Panc1 (cell line): ENCODE results near the gene MRPS12. TPM values are rescaled to one million over a fixed set of nuclear protein-coding genes. Genes with fewer than 3 reads are reported as not detected.

ENCODE experiments used
- ATAC-seq: fragments of 200-7000 bp; cut with Tn5 transposase; 2 replicates; pipeline ENCODE4 v1.9.1; 2020; ENCODE audit warnings: mild to moderate bottlenecking, moderate library complexity
- BruUV-seq: library from RNA; stranded (reverse); fragments of 400-500 nt; replicated peaks from 2 replicates; lab custom pipeline; 2021; lab: Mats Ljungman, UMichigan
- CTCF ChIA-PET: fragments of 300-600 bp; sonication (Branson Sonifier 250); formaldehyde crosslinking; loops from one replicate; lab custom pipeline; 2022; ENCODE audit warnings: antibody characterized with exemption; lab: Charles Lee
- POLR2A ChIA-PET: fragments of 300-600 bp; sonication (Branson Sonifier 250); formaldehyde crosslinking; loops from one replicate; lab custom pipeline; 2022; ENCODE audit warnings: antibody characterized with exemption; lab: Charles Lee
- DNase-seq: peaks from one replicate; pipeline ENCODE4 v3.0.0-alpha.2; 2010; ENCODE audit warnings: low read depth, low spot score
- H3K27ac ChIP-seq: 2 replicates; pipeline ENCODE4 v1.5.1; 2011; ENCODE audit warnings: mild to moderate bottlenecking, low read length, inconsistent platforms
- H3K27me3 ChIP-seq: fragments of 200-500 bp; sonication (Bioruptor generic); 2 replicates; pipeline ENCODE4 v1.6.0; 2014; ENCODE audit warnings: low read length, inconsistent platforms; ENCODE audit not compliant: control insufficient read depth, insufficient read depth
- H3K36me3 ChIP-seq: fragments of 200-500 bp; sonication (Bioruptor generic); 2 replicates; pipeline ENCODE4 v1.5.1; 2014; ENCODE audit warnings: inconsistent platforms, mild to moderate bottlenecking, low read length, moderate library complexity; ENCODE audit not compliant: control insufficient read depth, insufficient read depth
- H3K4me1 ChIP-seq: 2 replicates; pipeline ENCODE4 v1.5.1; 2011; ENCODE audit warnings: inconsistent platforms, mild to moderate bottlenecking, low read length, moderate library complexity; ENCODE audit not compliant: control insufficient read depth, insufficient read depth
- H3K4me3 ChIP-seq, 2 experiments: 2 replicates each; pipeline ENCODE4 v1.5.1; 2011 to 2012; ENCODE audit warnings: low read depth in 2 of 2, low read length in 2 of 2, mild to moderate bottlenecking in 2 of 2, inconsistent platforms in 1 of 2, moderate library complexity in 1 of 2
- H3K9me3 ChIP-seq: fragments of 200-500 bp; sonication (Bioruptor generic); 2 replicates; pipeline ENCODE4 v1.5.1; 2014; ENCODE audit warnings: low read depth, mild to moderate bottlenecking, inconsistent platforms, low read length, moderate library complexity; ENCODE audit not compliant: control insufficient read depth, insufficient read depth
- CTCF ChIP-seq: fragments of 450-650 bp; IDR thresholded peaks from 2 replicates; pipeline ENCODE4 v1.5.1; 2017; ENCODE audit warnings: mild to moderate bottlenecking
- POLR2AphosphoS5 ChIP-seq: IDR thresholded peaks from 2 replicates; pipeline ENCODE4 v1.6.1; 2012; ENCODE audit warnings: mild to moderate bottlenecking, low read depth, low read length, moderate library complexity
- REST ChIP-seq, 2 experiments: IDR thresholded peaks; 2 replicates each; pipeline ENCODE4 v1.6.1; 2011 to 2012; ENCODE audit warnings: low read depth in 2 of 2, control low read depth in 1 of 2, low read length in 1 of 2, mild to moderate bottlenecking in 1 of 2, moderate library complexity in 1 of 2; ENCODE audit not compliant: insufficient read depth in 1 of 2
- SIN3A ChIP-seq: IDR thresholded peaks from 2 replicates; pipeline ENCODE4 v1.6.1; 2012; ENCODE audit warnings: low read depth, mild to moderate bottlenecking, low read length, moderate library complexity, borderline replicate concordance; ENCODE audit not compliant: insufficient read depth
- TCF7L2 ChIP-seq: IDR thresholded peaks from 2 replicates; pipeline ENCODE4 v1.6.1; 2011; ENCODE audit warnings: mild to moderate bottlenecking, low read depth, low read length, inconsistent platforms
- in situ Hi-C: cut with HindIII; loops from 2 replicates; pipeline ENCODE4 v1.10.0; 2016; ENCODE audit warnings: low sequenced_read_pairs, low pct_unique_long_range_greater_than_20kb
- intact Hi-C: fragments of 100-400 bp; cut with micrococcal nuclease; formaldehyde crosslinking; loops from one replicate; pipeline ENCODE4 v1.10.0; 2022; ENCODE audit not compliant: unreplicated experiment
- total RNA-seq: library from RNA; stranded (reverse); gene quantifications from one replicate; pipeline ENCODE4 v1.2.1, GENCODE V29; 2021; ENCODE audit not compliant: unreplicated experiment

Gene MRPS12
- total RNA-seq, 1 experiment from 2014 or later = 511 TPM

DNA sequence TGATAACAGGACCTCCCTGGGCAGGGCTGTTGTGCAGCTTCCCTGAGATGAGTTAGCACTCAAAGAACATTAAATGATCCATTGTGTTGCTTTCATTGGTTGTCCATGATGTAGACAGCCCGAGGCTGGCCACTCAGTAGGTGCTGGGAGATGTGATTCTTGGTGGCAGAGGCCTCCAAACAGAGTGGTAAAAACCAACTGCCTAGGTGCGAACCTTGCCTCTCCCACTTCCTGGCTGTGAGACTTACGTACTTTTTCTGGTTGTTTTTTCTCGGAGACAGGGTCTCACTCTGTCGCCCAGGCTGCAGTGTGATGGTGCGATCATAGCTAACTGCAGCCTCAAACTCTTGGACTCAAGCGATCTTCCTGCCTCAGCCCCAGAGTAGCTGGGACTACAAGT lies 6.4 kb upstream of the MRPS12 start:
- TSS peak; percentile 11 for BruUV-seq
- ATAC-seq (no peak), DNase-seq (no peak)
- intact Hi-C loops = no loop called here
- Histone ChIP-seq H3K27me3 (no peaks in the 10 kb centered on the region), H3K27ac (no peak overlapping the region), H3K9me3 (no peaks in the 10 kb centered on the region), H3K36me3 (no peaks in the 10 kb centered on the region; the same call in 1 of the 2 replicates), H3K4me1 (peaks cover 1% of the 10 kb centered on the region), H3K4me3 (no peak overlapping the region)
- in situ Hi-C loops = no loop called here
- POLR2A ChIA-PET = interaction anchor here (0.5 to 0.6 kb wide), 2 partner anchors 409 to 1607 kb away, joined by 3 to 12 read pairs; no protein-coding TSS in a partner anchor
- no peak for TF ChIP-seq REST (IDR thresholded peaks at IDR 0.05; ENCODE audit: insufficient read depth in 1 of 2, low read depth in 2 of 2, low read length in 1 of 2)
- TF ChIP-seq POLR2AphosphoS5 = no peak
- no peak for TF ChIP-seq TCF7L2
- TF ChIP-seq SIN3A = no peak
- no peak for TF ChIP-seq CTCF
- CTCF ChIA-PET = interaction anchor here (0.9 kb wide), 1 partner anchor 38 kb away, joined by 9 read pairs; no protein-coding TSS in a partner anchor

DNA sequence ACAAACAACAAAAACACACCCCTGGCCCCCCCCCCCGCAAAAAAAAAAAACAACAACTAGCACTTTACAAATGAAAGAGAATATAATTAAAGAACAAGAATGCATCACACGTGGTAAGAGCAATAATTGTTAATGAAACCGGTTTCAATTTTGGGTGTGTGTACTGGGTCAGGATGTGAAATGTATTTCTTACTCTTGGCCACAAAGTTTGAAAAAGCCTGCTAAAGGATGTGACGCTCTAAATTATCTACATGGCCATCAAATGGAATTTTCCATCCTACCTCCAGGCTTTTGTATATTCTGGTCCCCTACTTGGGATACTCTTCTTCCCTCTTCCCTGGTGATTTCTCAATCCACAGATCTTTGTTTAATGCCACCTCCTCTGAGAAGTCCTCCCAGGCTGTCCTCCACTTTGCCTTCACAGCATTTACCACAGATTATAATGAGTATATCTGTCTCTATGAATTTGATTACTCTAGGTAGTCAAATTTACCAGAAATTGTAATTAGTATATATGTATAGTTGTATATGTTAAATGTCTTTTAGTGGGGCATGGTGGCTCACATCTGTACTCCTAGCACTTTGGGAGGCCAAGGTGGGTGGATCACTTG lies 2.2 kb upstream of the MRPS12 start:
- no peak overlapping the region; the same call in 1 of the 2 replicates for H3K27ac ChIP-seq
- ChIA-PET CTCF (interaction anchor here (1.0 to 2.5 kb wide), 2 partner anchors 28 to 209 kb away, joined by 5 to 19 read pairs; partner anchors contain the start of gene NFKBIB), POLR2A (interaction anchor here (0.6 to 0.8 kb wide), 3 partner anchors 15 to 1194 kb away, joined by 6 to 12 read pairs (median 12); no protein-coding TSS in a partner anchor)
- no TSS peak for BruUV-seq
- ATAC-seq (no peak), DNase-seq (no peak)
- intact Hi-C loops = no loop called here
- in situ Hi-C loops = no loop called here
- H3K4me1 ChIP-seq = peaks cover 11% of the 10 kb centered on the region
- H3K36me3 ChIP-seq = peaks cover 6% of the 10 kb centered on the region
- no peak overlapping the region for H3K4me3 ChIP-seq
- no peaks in the 10 kb centered on the region for H3K27me3 ChIP-seq
- no peaks in the 10 kb centered on the region for H3K9me3 ChIP-seq
- no peak for TF ChIP-seq CTCF
- no peak for TF ChIP-seq REST (IDR thresholded peaks at IDR 0.05; ENCODE audit: insufficient read depth in 1 of 2, low read depth in 2 of 2, low read length in 1 of 2)
- TF ChIP-seq POLR2AphosphoS5 = no peak
- TF ChIP-seq TCF7L2 = no peak
- no peak for TF ChIP-seq SIN3A
